GM23248 (cell line): Measurements from ENCODE around the gene SMPD3.

Experiments
- EZH2 ChIP-seq: fragments of 200-600 bp; sonication (generic); IDR thresholded peaks from 2 replicates; pipeline ENCODE4 v1.6.1; 2018; ENCODE audit warnings: antibody characterized with exemption, mild to moderate bottlenecking; ENCODE audit not compliant: insufficient read depth, poor library complexity, severe bottlenecking
- EZH2phosphoT487 ChIP-seq: fragments of 200-600 bp; sonication (generic); IDR thresholded peaks from 2 replicates; pipeline ENCODE4 v1.6.1; 2018; ENCODE audit warnings: antibody characterized with exemption, moderate library complexity, mild to moderate bottlenecking, low read depth; ENCODE audit not compliant: insufficient read depth

DNA sequence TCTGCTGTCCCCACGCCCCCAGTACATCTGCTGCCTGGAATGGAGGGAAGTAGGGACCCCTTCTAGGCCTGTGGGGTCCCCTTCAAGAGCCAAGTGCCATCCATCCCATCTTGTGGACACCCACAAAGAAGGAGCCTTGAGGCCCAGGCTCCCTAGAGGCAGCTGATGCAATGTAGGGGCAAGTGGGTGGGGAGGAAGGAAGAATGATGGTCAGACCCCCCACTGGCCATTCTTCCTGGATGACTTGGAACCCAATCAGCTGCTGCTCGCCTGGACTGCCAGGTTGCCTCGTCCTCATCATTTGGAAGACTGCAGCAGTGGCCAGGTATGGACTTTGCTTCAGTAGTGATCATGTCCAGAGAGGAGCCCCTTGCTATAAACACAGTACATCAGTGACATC lies 48.9 kb downstream of the SMPD3 start:
- TF ChIP-seq EZH2 (no peak), EZH2phosphoT487 (no peak)
